Measurements from ENCODE around the gene OR51L1. TPM values are rescaled to one million over a fixed set of nuclear protein-coding genes. Genes with fewer than 3 reads are reported as not detected.

OR51L1 gene
- total and polyA plus RNA-seq, 8 donors, result not detected

DNA sequence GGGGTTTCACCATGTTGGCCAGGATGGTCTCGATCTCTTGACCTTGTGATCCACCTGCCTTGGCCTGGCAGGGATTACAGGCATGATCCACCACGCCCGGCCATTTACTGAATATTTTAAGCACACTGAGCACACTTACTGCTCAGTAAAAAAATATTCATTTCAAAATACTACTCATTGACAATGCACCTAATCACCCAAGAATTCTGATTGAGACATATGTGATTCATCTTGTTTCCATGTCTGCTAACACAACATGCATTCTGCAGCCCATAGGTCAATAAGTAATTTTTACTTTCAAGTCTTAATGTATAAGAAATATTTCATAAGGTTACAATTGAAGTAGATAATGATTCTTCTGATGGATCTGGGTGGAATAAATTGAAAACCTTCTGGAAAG lies 47.4 kb downstream of the OR51L1 start:
- TF ChIP-seq, protein P1, sequence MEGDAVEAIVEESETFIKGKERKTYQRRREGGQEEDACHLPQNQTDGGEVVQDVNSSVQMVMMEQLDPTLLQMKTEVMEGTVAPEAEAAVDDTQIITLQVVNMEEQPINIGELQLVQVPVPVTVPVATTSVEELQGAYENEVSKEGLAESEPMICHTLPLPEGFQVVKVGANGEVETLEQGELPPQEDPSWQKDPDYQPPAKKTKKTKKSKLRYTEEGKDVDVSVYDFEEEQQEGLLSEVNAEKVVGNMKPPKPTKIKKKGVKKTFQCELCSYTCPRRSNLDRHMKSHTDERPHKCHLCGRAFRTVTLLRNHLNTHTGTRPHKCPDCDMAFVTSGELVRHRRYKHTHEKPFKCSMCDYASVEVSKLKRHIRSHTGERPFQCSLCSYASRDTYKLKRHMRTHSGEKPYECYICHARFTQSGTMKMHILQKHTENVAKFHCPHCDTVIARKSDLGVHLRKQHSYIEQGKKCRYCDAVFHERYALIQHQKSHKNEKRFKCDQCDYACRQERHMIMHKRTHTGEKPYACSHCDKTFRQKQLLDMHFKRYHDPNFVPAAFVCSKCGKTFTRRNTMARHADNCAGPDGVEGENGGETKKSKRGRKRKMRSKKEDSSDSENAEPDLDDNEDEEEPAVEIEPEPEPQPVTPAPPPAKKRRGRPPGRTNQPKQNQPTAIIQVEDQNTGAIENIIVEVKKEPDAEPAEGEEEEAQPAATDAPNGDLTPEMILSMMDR (IDR thresholded peaks at IDR 0.05), result no peak
- intact Hi-C loops (cut with DNase I), result no loop called here
- ATAC-seq, result no peak
- Histone ChIP-seq H3K36me3 (no peaks in the 10 kb centered on the region), H3K4me1 (no peaks in the 10 kb centered on the region), H3K27ac (no peak overlapping the region), H3K27me3 (no peaks in the 10 kb centered on the region), H3K9me3 (no peaks in the 10 kb centered on the region), H3K4me3 (no peak overlapping the region)
- no peak for DNase-seq
- FAIRE-seq, result no peak
- WGBS, 2 donors, result 55 to 61% methylated on average over 3 of the region's 3 CpGs

DNA sequence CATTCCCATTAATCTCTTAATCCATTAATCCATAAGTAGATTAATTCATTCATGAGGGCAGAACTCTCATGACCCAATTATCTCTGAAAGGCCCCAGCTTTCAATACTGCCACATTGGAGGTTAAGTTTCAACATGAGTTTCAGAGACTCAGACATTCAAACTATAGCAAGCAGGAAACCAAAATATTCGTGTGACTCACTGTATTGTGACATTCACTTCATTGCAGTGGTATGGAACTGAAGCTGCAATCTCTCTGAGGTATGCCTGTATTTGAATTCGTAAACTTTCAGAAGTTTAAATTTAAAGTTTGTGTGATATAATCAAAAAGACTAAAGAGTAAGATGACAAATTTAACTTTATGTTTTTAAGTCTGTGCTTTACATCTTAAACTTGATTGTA lies 48.7 kb downstream of the OR51L1 start:
- WGBS, 2 donors, result 42 to 54% methylated on average over 2 of the region's 2 CpGs
- Histone ChIP-seq H3K27ac (no peak overlapping the region), H3K4me3 (no peak overlapping the region), H3K9me3 (no peaks in the 10 kb centered on the region), H3K4me1 (no peaks in the 10 kb centered on the region), H3K27me3 (no peaks in the 10 kb centered on the region), H3K36me3 (no peaks in the 10 kb centered on the region)
- FAIRE-seq (no peak), ATAC-seq (no peak), DNase-seq (no peak)
- TF ChIP-seq, protein P1 (IDR thresholded peaks at IDR 0.05), result no peak
- intact Hi-C loops (cut with DNase I), result no loop called here

DNA sequence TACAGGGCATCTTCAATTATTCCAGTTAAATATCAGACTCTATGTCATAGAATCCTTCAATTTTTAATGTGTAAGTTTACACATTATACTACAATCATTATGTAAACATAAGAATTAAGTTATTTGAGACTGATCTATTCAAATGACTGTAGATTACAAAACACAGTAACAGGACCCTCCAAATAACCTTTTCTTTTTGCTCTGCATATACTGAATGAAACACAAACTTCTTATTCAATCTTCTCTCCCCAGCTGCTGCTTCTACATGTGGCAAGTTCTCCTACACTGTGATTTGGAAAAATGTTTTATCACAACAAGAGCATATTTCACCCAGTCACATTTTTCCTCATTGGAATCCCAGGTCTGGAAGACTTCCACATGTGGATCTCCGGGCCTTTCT lies 51.6 kb downstream of the OR51L1 start, which contains the start of gene OR52J3:
Gene OR52J3 (plus strand): TSS at position 301 of the 400 bp plus-strand sequence. CDS start 0 bp downstream, at position 301.
- FAIRE-seq, result no peak
- TF ChIP-seq, protein P1 (IDR thresholded peaks at IDR 0.05), result no peak
- Histone ChIP-seq H3K27ac (no peak within 1 kb of the TSS), H3K4me3 (no peak within 1 kb of the TSS), H3K9me3 (no peaks in the 10 kb centered on the region), H3K27me3 (peaks cover 0 to 6% (median 2%) of the 10 kb centered on the region in 4 donors), H3K4me1 (no peaks in the 10 kb centered on the region), H3K36me3 (no peaks in the 10 kb centered on the region)
- ATAC-seq, result no peak
- no peak for DNase-seq
- intact Hi-C loops (cut with DNase I), result no loop called here
- WGBS, 2 donors, result 24 to 30% methylated on average over 1 of the region's 1 CpG

DNA sequence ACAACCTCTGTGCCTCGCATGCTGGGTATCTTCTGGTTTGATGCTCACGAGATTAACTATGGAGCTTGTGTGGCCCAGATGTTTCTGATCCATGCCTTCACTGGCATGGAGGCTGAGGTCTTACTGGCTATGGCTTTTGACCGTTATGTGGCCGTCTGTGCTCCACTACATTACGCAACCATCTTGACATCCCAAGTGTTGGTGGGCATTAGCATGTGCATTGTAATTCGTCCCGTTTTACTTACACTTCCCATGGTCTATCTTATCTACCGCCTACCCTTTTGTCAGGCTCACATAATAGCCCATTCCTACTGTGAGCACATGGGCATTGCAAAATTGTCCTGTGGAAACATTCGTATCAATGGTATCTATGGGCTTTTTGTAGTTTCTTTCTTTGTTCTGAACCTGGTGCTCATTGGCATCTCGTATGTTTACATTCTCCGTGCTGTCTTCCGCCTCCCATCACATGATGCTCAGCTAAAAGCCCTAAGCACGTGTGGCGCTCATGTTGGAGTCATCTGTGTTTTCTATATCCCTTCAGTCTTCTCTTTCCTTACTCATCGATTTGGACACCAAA lies 52.2 kb downstream of the OR51L1 start:
- Histone ChIP-seq H3K27ac (no peak overlapping the region), H3K4me3 (no peak overlapping the region), H3K9me3 (no peaks in the 10 kb centered on the region), H3K4me1 (no peaks in the 10 kb centered on the region), H3K27me3 (peaks cover 0 to 6% (median 2%) of the 10 kb centered on the region in 4 donors), H3K36me3 (no peaks in the 10 kb centered on the region)
- ATAC-seq (no peak), DNase-seq (no peak), FAIRE-seq (no peak)
- intact Hi-C loops (cut with DNase I), result no loop called here
- 64 to 82% methylated on average over 15 of the region's 15 CpGs for whole genome bisulfite sequencing, 2 donors
- TF ChIP-seq, protein P1 (IDR thresholded peaks at IDR 0.05), result no peak

Other genes with a start within 250 kb of the OR51L1 start
- not detected for gene OR51F1, start 224.9 kb upstream of the OR51L1 start, total RNA-seq
- gene OR51F1, start 224.9 kb upstream of the OR51L1 start, polyA plus RNA-seq, result not detected
- not detected for gene OR52R1, start 190.5 kb upstream of the OR51L1 start, total RNA-seq
- not detected for gene OR52R1, start 190.5 kb upstream of the OR51L1 start, polyA plus RNA-seq
- not detected for gene OR51F2, start 173.5 kb upstream of the OR51L1 start, total RNA-seq
- gene OR51F2, start 173.5 kb upstream of the OR51L1 start, polyA plus RNA-seq, result not detected
- gene OR51S1, start 145.6 kb upstream of the OR51L1 start, total RNA-seq, result not detected
- not detected for gene OR51S1, start 145.6 kb upstream of the OR51L1 start, polyA plus RNA-seq
- not detected for gene OR51T1, start 113.0 kb upstream of the OR51L1 start, total RNA-seq
- gene OR51T1, start 113.0 kb upstream of the OR51L1 start, polyA plus RNA-seq, result not detected
- gene OR51A7, start 91.1 kb upstream of the OR51L1 start, total RNA-seq, result not detected
- gene OR51A7, start 91.1 kb upstream of the OR51L1 start, polyA plus RNA-seq, result not detected
- not detected for gene OR51G2, start 75.5 kb upstream of the OR51L1 start, total RNA-seq
- not detected for gene OR51G2, start 75.5 kb upstream of the OR51L1 start, polyA plus RNA-seq
- not detected for gene OR51G1, start 70.5 kb upstream of the OR51L1 start, total RNA-seq
- gene OR51G1, start 70.5 kb upstream of the OR51L1 start, polyA plus RNA-seq, result not detected
- gene OR51A4, start 47.2 kb upstream of the OR51L1 start, total RNA-seq, result not detected
- gene OR51A4, start 47.2 kb upstream of the OR51L1 start, polyA plus RNA-seq, result not detected
- gene OR51A2, start 39.1 kb upstream of the OR51L1 start, total RNA-seq, result not detected
- not detected for gene OR51A2, start 39.1 kb upstream of the OR51L1 start, polyA plus RNA-seq
- gene OR52J3, start 51.7 kb downstream of the OR51L1 start, total RNA-seq, result not detected
- not detected for gene OR52J3, start 51.7 kb downstream of the OR51L1 start, polyA plus RNA-seq
- not detected for gene OR52E2, start 64.8 kb downstream of the OR51L1 start, total RNA-seq
- gene OR52E2, start 64.8 kb downstream of the OR51L1 start, polyA plus RNA-seq, result not detected
- not detected for gene OR52E1, start 74.7 kb downstream of the OR51L1 start, total RNA-seq
- gene OR52E1, start 74.7 kb downstream of the OR51L1 start, polyA plus RNA-seq, result not detected
- gene OR52A5, start 143.5 kb downstream of the OR51L1 start, total RNA-seq, result not detected
- gene OR52A5, start 143.5 kb downstream of the OR51L1 start, polyA plus RNA-seq, result not detected
- not detected for gene OR52A1, start 159.9 kb downstream of the OR51L1 start, total RNA-seq
- not detected for gene OR52A1, start 159.9 kb downstream of the OR51L1 start, polyA plus RNA-seq
- gene OR51V1, start 205.8 kb downstream of the OR51L1 start, total RNA-seq, result not detected
- gene OR51V1, start 205.8 kb downstream of the OR51L1 start, polyA plus RNA-seq, result not detected
- gene HBB, start 232.2 kb downstream of the OR51L1 start, total RNA-seq, result 10 to 100 TPM in 3 of 6 donors, 1 to 10 TPM in 3; 2.2 to 89.0 (median 7.4) TPM
- 1 to 10 TPM; 3.9 to 4.9 TPM for gene HBB, start 232.2 kb downstream of the OR51L1 start, polyA plus RNA-seq
- 1 to 10 TPM in 1 of 6 donors, not detected in 5; 1.1 TPM for gene HBD, start 239.6 kb downstream of the OR51L1 start, total RNA-seq
- gene HBD, start 239.6 kb downstream of the OR51L1 start, polyA plus RNA-seq, result not detected

Data from pancreas (tissue), 10 donors.